SKM-1 (cell line): ENCODE data around the gene COBL.

Experiments
- DNase-seq: peaks from one replicate; lab custom pipeline; 2025; ENCODE audit not compliant: unreplicated experiment; lab: John Stamatoyannopoulos, UW

COBL gene

DNA sequence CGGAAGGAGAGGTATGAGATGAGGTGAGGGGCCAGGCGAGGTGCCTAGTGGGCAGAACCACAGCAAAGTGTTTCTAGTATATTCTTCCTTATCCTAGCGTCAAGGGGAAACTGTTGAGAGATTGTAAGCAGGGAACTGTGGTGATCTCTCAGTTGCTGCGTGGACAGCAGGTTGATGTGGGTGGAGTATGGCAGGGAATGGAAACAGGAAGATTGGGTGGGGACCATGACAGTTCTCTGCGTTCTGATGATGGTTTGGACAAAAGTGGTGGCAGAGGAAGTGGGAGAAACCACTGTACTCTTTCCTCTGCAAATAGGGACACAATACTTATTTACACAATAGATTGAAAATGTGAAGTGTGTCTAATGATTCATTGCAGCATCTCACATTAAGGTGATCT is 342.4 kb downstream of the COBL start:
- no peak for DNase-seq

DNA sequence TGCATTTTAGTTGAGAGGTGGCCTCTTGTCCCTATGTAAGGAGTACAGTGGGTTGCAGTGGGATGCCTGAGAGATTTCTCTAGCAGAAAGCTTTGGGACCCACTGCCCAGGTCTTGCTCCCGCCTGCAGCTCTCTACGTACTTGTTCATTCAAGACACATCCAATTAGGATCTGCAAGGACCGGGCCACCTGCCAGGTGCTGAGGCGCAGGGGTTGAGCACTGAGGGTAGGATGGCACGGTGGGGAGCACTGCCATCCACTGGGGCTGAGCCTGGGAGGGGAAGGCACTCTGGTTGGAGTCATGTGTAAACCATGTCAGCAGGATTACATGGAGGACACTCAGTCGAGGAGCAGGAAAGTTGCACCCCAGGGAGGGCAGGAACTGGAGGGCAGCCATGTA is 342.8 kb downstream of the COBL start:
- no peak for DNase-seq

DNA sequence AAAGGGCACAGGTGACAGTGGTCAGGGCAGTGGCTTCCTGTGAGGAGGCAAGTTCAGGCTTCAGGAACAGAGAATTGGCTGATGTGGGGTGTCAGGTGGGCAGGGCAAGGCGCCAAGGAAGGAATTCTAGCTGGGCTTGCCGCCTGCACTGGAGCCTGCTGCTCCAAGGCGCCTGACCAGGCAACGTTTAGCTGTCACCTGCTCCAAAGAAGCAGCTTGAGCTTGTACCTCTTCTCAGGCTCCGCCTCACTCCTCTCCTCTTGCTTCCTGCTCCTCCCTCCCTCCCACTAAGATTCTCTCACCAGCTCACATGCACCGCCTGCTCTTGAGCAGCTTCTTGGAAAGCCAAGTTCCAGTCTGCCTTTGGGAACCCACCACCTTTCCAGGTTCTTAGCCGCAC is 346.5 kb downstream of the COBL start:
- DNase-seq: no peak
